GM18498 (cell line): Measurements from ENCODE around the gene GINS2.

Experiments used
- ATAC-seq: cut with Tn5 transposase; IDR thresholded peaks from one replicate; pipeline ENCODE4 v1.9.1; 2021; ENCODE audit warnings: mild to moderate bottlenecking, moderate library complexity; ENCODE audit not compliant: unreplicated experiment

The GINS2 gene

DNA sequence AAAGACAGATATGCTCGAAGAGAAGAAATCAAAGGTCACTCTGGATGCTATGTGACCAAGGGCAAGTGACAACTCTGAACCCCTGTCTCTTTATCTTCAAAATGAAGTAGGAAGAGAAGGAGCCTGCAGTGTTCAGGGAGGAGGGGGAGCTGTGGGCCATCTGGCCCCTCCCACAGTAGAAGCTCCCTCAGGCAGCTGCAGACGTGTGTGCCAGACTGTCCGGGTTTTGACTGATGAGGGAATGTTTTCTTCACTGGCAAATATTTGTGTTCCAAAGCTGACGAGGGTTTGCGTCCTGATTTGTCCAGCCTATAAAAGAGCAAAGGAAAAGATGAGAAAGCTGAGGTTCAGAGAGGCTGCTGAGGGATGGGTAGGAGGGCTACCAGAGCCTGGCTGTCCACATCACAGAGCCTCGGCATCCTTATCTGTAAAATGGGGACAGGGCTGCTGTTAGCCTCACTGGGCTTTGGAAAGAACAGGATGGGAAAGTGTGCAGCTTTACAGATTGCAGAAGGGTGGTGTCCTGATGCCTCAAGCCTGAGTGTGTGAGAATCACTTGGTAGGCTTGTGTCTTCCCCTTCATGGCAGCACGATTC is 1.8 kb upstream of the GINS2 start:
- no peak for ATAC-seq

DNA sequence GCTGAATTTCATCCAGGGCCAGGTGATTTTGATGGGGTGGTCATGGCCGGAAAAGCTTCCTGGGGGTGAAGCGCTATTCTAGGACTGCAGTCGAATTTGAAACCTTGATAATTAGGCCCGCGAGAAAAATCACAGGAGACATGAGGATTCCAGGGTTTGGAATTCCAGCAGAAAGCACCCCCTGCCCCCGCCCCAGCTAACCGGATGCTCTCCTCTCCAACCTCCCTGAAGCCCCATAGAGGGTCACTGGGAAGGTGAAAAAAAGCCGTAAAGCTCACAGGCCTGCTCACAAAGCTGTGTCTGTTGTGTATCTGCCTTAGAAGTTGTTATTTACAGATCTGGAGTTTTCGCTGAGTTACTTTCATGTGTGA is 1.2 kb upstream of the GINS2 start:
- ATAC-seq: no peak

DNA sequence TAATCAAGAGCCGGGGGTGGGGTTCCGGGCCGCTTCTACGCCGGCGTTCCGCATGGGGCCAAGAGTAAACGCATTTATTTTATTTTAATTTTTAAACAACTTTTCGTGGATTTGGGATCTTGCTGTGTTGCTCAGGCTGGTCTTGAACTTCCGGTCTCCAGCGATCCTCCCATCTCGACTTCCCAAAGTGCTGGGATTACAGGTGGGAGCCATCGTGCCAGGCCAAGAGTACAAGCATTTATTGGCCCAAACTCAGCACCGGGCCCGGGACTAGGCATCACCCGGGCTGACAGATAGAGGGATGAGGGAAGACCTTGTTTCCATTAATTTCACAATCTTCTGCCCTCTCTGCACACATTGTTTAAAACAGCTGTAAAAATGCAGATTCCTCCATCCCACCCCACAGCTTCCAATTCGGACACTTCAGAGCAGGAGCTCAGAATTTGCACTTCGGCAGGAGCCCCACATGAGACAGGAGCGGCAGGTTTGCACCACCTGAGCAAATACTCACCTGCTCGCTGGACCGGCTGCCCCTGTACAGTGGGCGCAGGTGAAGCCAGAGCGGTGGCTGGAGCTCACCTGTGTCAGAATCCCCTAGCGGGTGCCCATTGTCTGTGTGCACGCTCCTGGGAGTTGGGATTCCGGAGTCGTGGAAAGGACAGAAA is 663 bp upstream of the GINS2 start:
- no peak for ATAC-seq

DNA sequence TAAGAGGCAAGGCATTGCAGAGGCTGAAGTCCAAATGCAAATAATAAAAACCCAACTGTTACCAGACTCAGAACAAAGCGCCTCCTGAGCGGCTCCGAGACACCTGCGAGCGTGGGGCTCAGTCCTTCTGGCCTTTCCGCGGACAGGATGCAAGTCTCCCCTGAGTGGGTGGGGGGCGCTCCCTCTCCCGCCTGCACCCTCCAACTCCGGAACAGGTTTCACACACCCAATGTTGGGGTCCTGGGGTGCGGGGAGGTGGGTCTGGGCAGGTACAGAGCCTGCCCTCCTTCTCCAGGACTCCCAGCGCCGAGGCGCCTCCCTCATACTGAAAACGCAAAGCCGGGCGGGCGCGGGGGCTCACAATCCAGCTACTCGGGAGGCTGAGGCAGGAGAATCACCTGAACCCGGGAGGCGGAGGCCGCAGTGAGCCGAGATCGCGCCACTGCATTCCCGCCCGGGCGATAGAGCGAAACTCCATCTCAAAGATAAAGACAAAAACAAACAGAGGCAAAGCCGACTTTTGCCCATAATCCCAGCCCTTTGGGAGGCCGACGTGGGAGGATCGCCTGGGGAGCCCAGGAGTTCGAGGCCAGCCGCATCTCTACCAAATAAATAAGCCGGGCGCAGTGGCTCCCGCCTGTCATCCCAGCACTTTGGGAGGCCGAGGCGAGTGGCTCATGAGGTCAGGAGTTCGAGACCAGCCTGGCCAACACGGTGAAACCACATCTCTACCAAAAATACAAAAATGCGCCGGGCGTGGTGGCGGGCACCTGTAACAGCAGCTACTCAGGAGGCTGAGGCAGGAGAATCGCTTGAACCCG is 893 bp downstream of the GINS2 start:
- no peak for ATAC-seq

DNA sequence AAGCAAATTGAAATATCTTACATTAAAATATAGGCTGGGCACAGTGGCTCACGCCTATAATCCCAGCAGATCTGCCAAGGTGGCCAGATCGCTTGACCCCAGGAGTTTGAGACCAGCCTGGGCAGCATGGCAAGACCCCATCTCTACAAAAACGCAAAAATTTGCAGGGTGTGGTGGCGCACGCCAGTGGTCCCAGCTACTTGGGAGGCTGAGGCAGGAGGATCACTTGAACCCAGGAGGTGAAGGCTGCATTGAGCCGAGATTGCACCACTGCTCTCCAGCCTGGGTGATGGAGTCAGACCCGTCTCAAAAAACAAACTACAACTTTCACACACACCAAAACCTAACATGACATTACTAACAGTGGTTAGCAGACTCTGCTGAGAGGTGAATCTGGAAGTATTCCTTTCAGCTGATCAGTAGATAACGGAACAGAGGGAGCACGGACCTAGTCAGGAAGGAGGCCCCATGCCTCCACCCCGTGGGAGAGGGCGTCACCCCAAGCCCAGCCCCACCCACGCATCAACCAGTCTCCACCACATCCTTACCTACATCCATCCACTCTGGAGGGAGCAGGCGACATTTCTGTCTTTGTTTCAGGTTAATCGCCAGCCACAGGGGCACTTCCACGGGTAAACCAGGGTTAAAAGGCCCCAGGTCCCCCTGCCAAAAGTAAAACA is 1.7 kb downstream of the GINS2 start:
- ATAC-seq: no peak

DNA sequence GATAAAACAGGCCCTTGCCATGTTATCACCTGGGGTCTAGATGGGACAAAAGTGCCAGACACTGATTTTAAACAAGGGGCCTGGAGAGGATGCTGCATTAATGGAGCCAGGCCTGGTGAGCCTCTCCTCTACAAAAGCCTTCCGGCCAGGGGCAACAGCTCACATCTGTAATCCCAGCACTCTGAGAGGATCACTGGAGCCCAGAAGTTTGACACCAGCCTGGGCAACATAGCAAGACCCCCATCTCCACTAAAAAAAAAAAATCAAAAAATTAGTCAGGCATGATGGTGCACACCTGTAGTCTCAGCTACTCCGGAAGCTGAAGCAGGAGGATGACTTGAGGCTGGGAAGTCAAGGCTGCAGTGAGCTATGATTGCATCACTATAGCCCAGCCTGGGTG is 3.5 kb downstream of the GINS2 start:
- no peak for ATAC-seq

DNA sequence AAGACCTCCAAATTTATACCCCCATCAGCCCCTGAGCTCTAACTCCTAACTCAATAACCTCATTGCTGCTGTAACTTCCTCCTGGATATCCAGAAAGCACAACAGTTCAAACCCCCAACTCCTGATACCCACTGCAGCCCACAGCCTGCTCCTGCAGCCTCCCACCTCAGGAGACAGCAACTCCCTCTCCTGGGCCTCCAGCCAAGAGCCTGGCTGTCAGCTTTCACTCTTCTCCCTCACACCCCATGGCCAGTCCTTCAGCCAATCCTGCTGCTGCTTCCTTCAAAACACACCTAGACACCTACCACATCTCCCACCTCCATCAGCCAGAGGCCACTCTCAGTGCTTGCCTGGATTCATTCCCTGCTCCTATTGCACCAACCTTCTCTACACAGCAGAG is 5.4 kb downstream of the GINS2 start:
- no peak for ATAC-seq

DNA sequence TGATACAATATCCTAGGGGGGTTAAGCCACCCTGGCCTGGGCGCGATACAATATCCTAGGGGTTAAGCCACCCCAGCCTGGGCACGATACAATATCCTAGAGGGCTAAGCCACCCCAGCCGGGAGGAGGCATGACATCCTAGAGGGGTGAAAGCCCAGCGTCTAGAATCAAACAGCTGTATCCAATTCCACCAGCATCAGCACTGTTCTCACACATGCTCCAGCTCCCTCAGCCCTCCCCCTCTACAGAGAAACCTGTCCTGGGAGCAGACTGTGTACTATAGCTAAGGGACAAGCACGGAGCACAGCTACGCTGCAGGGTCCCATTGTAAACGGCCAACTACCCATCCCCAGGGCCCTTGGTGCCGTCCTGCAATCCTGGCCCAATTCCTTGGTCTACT is 6.2 kb downstream of the GINS2 start:
- ATAC-seq: no peak

DNA sequence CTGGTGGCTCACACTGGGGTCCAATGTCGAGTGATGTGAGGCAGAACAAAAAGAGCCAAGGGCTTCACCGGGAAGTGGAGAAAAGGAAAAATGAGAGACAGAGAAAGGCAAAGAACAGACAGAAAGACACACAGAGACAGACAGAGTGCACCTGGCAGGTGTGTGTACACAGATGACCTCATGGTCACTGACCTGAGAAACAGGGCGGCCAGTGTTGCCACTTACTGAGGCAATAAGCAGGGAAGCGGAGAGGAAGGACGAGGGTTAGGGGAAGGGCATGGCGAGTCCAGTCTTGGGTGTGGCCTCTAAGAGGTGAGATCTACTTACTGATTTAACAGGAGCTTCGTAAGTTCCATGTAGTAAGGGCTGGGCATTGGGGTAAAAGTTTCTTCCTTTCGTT is 7.5 kb downstream of the GINS2 start:
- ATAC-seq: no peak

DNA sequence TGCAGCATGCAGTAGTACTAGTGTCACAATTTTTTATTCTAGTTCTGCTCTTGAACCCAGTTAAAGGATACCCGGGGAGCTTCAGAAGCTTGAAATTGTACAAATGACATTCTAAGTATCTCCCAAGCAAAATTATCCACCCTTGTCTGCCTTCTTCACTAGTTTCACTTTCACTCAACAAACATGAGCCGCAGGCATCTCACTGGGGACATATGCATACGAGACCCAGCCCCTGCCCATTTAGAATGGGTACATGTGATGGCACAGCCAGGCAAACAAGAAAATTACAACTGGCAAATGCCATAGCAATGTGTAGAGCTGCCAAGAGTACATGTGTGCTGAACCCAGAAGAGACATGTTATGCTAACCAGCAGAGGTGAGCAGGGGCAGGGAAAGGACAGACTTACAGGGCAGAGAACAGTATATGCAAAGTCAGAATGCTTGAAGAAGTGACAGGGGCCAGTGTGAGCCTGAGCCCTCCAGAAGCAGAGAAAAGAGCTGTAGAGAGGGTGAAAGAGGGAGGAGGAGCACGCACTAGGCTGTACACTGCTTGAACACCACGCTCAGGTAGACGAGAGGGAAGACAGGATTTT is 8.3 kb downstream of the GINS2 start:
- ATAC-seq: no peak

DNA sequence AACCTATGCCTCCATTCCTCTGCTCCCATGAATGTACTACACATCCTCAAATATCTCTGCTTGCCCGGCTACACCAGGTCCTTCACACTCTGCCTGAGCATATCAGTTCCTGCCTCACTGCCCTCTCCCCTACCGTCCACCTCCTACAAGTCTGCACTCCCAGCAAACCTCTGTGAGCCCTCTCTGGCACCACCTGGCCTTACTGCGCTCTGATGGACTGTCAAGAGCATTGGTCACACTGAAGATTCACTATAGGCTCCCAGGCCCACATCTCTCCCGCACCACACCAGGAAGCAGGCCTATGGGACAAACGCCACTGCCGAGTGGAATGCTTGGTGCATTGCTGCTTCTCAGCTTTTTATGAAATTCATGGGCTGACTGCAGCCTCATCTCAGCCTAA is 8.9 kb downstream of the GINS2 start:
- no peak for ATAC-seq

DNA sequence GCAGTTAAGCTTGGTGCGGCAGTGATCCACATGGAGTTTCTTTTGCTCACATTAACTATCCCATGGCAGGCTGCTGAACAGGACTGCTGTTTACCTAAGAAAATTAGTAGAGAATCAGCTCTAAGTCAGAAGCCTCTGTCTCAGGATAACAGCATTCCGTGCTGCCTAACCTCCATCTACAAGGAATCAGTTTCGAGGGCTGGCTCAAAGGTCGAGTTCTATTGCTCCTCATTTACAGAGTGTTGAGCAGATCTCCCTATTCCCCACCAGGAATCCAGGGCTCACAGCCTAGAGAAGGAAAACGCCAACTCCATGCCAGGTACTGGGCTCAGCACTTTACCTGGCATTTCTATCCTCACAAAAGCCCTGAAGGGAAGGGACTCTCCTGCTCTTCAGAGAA is 9.9 kb downstream of the GINS2 start:
- ATAC-seq: no peak

DNA sequence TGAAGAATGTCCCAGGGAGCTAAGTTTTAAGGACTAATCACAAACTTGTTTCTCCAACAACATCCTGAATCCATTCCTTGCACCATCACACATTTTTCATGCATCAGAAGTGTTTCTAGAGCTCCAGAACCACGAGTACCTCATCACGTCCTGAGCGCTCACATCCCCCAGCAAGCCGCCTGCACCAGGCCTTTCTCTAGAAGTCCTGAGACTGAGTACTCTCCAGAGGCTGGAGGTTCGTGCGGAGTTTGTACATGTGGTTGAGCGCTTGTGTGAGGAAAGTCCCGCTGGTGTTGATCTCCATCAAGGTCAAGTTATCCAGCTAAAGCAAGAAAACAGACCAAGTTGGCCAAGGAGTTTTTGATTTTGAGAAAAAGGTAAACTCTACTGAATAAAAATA is 10.7 kb downstream of the GINS2 start:
- no peak for ATAC-seq

DNA sequence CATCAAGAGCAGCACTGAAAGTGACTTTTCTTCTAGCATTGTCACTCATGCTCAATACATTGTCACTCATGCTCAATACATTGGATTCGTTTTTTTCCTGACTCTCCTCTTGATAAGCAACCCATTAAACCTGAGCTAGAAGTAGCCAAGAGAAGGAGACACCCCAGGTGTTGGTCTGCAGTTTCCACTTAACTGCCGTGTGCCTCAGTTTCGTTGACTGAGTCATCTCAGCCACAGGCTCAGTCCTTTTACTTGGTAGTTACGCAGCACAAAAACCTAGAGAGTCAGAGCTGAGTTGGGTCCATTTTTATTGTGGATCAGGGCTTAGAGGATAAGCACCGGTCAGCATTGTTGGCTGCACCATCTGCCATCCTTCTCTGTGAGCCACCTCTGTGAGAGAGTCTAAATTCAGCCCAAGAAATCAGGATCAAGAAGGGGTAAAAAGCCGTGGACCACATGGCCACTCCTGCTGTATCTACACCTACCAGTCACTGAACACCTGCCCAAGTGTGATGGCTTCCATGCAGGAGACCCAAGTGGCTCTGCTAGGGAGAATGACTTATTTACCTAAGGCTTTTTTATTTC is 11.3 kb downstream of the GINS2 start:
- no peak for ATAC-seq

DNA sequence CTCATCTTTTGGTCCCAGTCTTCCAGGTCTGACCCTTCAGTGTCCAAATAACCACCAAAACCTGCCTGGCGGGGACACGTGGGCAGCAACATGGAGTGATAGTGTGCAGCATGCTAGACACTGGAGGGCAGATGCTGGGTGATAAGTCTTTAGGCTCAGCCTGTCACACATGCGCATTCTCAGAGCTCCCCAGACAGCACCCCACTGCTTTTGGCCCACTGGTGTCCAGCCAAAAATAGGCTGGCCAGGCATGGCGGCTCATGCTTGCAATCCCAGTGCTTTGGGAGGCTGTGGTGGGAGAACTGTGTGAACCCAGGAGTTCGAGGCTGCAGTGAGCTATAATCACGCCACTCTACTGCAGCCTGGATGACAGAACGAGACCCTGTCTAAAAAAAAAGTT is 12.3 kb downstream of the GINS2 start:
- no peak for ATAC-seq

DNA sequence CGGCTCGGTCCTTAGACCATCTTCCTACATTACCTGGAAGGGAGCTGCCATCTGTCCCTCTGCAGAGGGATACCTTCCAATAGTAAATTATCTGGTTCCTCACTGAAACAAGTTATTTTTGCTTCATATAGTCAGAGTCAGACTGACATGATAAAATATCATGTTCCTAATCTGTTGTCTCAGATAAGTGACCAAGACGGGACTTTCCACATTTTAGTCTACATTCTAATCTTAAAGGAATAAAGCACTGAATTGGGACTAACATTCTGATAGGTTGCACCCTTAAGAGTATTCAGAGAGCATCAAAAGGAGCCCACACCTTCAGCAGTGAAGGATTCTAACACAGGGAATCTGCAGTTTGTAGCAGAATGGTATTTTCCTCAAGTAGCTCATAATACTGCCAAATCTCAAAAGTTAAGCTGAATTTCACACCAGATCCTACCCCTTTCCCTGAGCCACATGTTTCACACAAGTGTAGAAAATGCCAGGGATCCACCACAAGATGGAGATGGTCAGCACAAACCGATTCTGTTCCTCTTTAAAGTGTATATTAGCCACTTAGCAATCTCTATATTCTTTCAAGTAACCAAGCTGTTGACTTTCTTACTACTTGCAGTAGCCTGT is 13.4 kb downstream of the GINS2 start:
- ATAC-seq: peak; percentile 23

DNA sequence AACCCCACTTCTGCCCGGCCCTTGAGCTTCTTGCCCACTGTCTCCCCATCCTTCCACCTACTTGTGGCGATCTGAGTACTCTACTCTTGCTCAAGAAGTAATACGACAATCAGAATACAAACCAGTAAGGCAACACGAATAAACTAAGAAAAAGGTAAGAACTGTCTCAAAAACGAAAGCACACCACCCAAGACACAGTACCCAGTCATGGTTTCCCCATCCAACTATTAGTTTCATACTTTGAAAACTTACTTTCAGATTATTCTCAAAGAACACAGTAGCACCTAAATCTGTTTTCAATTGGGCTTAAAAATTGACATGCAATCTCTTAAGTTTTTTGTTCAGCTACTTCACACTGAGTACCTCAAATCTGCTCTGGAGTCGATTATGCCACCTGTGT is 13.9 kb downstream of the GINS2 start:
- ATAC-seq: peak; percentile 71

DNA sequence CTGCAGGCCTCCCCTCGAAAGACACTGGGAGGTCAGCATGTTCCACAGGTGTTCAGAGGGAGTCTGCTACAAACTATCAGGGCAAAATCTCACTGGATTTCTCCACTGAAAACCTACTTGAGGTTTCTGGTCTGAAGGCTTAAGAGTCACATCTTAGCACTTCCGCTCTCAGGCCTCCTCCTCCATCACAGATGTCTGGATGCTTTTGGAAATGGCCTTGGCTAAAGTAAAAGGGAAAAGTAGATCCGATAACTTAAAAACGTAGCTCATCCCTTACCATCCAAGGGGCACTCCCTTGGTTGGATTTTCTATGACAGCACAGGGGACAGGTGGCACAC is 14.4 kb downstream of the GINS2 start:
- no peak for ATAC-seq

DNA sequence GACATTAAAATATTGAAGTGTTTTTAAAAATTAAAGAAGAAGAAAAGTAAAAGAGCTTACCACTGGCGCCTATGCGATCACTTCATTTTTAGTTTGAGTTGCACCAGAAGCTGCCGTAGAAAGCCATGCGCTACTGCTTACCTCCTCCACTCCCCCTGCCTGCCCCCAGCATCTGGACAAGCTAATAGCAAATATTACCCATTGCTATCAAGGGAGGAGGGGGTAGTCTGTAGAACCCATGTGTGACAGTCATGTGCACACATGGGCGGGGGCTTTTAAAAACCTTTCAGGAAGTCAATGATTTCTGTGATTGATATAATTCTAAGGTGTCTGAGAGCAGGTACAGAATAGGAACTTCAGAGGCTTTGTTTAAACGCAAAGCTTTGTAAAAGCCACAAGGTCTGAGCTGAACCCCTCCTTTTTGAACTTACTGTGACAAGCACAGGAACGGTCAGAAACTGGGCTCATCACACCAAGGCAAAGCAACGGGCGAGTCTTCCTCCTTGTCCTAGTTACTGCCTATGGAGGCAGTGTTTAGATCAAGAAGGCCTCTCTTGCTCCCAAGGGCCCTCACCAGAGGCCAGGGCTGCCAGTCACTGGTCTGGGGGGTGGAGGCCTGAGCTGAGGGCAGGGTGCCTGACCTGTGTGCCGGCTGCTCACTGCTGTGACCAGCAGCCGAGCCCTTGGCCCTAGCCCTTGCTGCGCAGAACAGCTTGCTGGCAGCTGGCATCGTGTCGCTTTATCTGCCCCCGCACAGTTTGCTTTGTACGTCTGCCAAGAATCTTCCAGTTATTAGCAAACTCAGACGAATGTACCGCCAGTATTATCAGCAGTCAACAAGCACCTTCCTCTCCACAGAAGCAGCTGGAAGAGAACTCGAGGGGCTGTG is 15.0 kb downstream of the GINS2 start:
- no peak for ATAC-seq

DNA sequence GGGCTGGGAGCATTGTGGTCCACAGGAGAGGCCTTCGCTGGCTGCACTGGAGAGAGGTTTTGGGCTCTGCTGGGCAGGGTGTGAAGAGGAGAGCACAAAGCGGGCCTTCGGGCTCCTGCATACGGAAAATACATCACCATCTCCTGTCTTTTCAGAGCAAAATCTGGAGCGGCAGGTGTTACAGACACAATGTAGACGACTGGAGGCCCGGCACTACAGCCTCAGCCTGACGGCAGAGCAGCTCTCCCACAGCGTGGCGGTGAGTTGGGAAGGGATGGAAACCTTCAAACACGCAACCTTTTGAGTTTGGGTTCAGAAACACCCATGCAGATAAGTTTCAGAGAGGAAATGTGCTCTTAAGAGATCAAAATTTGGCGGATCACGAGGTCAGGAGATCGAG is 17.9 kb downstream of the GINS2 start:
- ATAC-seq: no peak
